ENCODE measurements around the gene SAYSD1. TPM values are rescaled to one million over a fixed set of nuclear protein-coding genes. Genes with fewer than 3 reads are reported as not detected.

SAYSD1 gene
- total RNA-seq, 1 experiment from 2014 or later = 9.4 TPM

- Histone ChIP-seq H2BK15ac (ENCODE audit: low read depth, low read length) (no peak overlapping the region), H3K27ac (ENCODE audit: insufficient read length, low read depth, low read length) (no peak overlapping the region), H3K79me1 (ENCODE audit: insufficient read depth, low read depth, low read length, poor library complexity, severe bottlenecking) (no peaks in the 10 kb centered on the region), H2AK5ac (ENCODE audit: insufficient read length, low read length) (no peak overlapping the region), H3K79me2 (ENCODE audit: insufficient read depth, low read length) (no peaks in the 10 kb centered on the region), H3K56ac (ENCODE audit: insufficient read length, low read depth, low read length) (no peak overlapping the region), H2AFZ (ENCODE audit: low read length) (no peak overlapping the region), H2BK20ac (ENCODE audit: low read depth, low read length, poor library complexity, severe bottlenecking) (no peak overlapping the region), H3K14ac (ENCODE audit: insufficient read depth, low read length) (no peak overlapping the region), H3K9ac (ENCODE audit: extremely low read depth, insufficient read length, low read length) (no peak overlapping the region), H2BK5ac (ENCODE audit: insufficient read length, low read length) (no peak overlapping the region), H3K4me2 (ENCODE audit: insufficient read depth, insufficient read length, low read length) (no peak overlapping the region), H3K27me3 (ENCODE audit: insufficient read depth, low read length) (no peaks in the 10 kb centered on the region), H3K23me2 (ENCODE audit: insufficient read length, low read depth, low read length, poor library complexity, severe bottlenecking) (no peaks in the 10 kb centered on the region), H3K4ac (ENCODE audit: low read depth, low read length) (no peak overlapping the region), H3K4me1 (ENCODE audit: insufficient read depth, low read length) (no peaks in the 10 kb centered on the region), H4K20me1 (ENCODE audit: control insufficient read depth, insufficient read depth, insufficient read length) (no peaks in the 10 kb centered on the region), H2BK12ac (ENCODE audit: insufficient read length, low read depth, low read length) (no peak overlapping the region), H3K23ac (ENCODE audit: insufficient read length, low read depth, low read length) (no peak overlapping the region), H2BK120ac (ENCODE audit: low read depth, low read length, poor library complexity, severe bottlenecking) (no peak overlapping the region), H3T11ph (ENCODE audit: low read length) (no peak overlapping the region), H4K91ac (ENCODE audit: insufficient read length, low read depth, low read length) (no peak overlapping the region), H4K5ac (ENCODE audit: insufficient read length, low read depth, low read length) (no peak overlapping the region), H3K9me3 (ENCODE audit: control insufficient read depth, low read depth, low read length) (no peaks in the 10 kb centered on the region), H3K18ac (ENCODE audit: insufficient read length, low read depth, low read length) (no peak overlapping the region), H4K8ac (replicated peaks; ENCODE audit: insufficient read length, low read depth, low read length) (no peak overlapping the region)
- no peak for TF ChIP-seq CTCF (conservative IDR thresholded peaks at IDR 0.05)
- H3K4me3 Mint-ChIP-seq = no peak overlapping the region
- H3K36me3 Mint-ChIP-seq (ENCODE audit: insufficient read depth in 1 of 3, low read depth in 3 of 3) = peaks cover 2% of the 10 kb centered on the region in 3 experiments; a peak in 4 of 7 replicates
- no peak overlapping the region for H3K27ac Mint-ChIP-seq
- H3K4me1 Mint-ChIP-seq = peaks cover 6% of the 10 kb centered on the region in 2 experiments; a peak in 3 of 4 replicates
- peaks cover 3 to 4% of the 10 kb centered on the region in 2 experiments; a peak in 3 of 5 replicates for H3K9me3 Mint-ChIP-seq
- peaks cover 9% of the 10 kb centered on the region for H3K27me3 Mint-ChIP-seq (ENCODE audit: low read depth)
- no CpG with 5 or more reads among the region's 6 CpGs for WGBS (ENCODE audit: extremely low coverage, insufficient read length, low lambda C conversion rate)
- DNase-seq = no peak
Observed at GRCh38 chr6:39153766-39154397, 38.9 kb upstream of the SAYSD1 start.

Data from H9 (cell line).